SK-N-SH (cell line): Measurements from ENCODE around the gene SLC35B3. TPM values are rescaled to one million over a fixed set of nuclear protein-coding genes. Genes with fewer than 3 reads are reported as not detected.
"Not testable (repeated sequence)": the region's sequence is repeated elsewhere in the genome, so short reads cannot be mapped to it uniquely, and the experiment has no call there.

ENCODE experiments used
- CTCF ChIA-PET: fragments of 300-600, 350-600 bp; formaldehyde crosslinking; extraction: SDS; loops from one replicate; lab custom pipeline; 2021; lab: Yijun Ruan, JAX
- POLR2A ChIA-PET: fragments of 350-600 bp; sonication (Branson Sonifier 250); formaldehyde crosslinking; extraction: SDS; loops from one replicate; lab custom pipeline; 2020; ENCODE audit warnings: antibody characterized with exemption, inconsistent platforms; lab: Yijun Ruan, JAX
- DNase-seq: peaks from one replicate; pipeline ENCODE4 v3.0.0; 2012
- H2AFZ ChIP-seq: fragments of 200-600 bp; sonication (generic); 2 replicates; pipeline ENCODE4 v1.8.1; 2016; ENCODE audit warnings: antibody characterized with exemption, mild to moderate bottlenecking, low read depth
- H3F3A ChIP-seq: fragments of 200-600 bp; sonication (generic); replicated peaks from 2 replicates; pipeline ENCODE3; 2016; ENCODE audit warnings: antibody characterized with exemption, mild to moderate bottlenecking; ENCODE audit not compliant: insufficient read depth
- H3K27ac ChIP-seq, 2 experiments: fragments of 200-500 bp in 1 of 2; fragments of 200-600 bp in 1 of 2; sonication (Bioruptor generic) in 1 of 2; sonication (generic), shearing (Covaris generic) in 1 of 2; 2 replicates each; pipeline versions ENCODE4 v1.5.1 to v1.6.1; 2014 to 2016; ENCODE audit warnings: low read depth in 2 of 2, inconsistent platforms in 1 of 2, low read length in 1 of 2, mild to moderate bottlenecking in 1 of 2, mixed read lengths in 1 of 2
- H3K27me3 ChIP-seq: fragments of 200-600 bp; sonication (generic), shearing (Covaris generic); 2 replicates; pipeline ENCODE4 v1.6.1; 2016; ENCODE audit warnings: mixed run types; ENCODE audit not compliant: insufficient read depth
- H3K36me3 ChIP-seq, 2 experiments: fragments of 200-500 bp in 1 of 2; fragments of 200-600 bp in 1 of 2; sonication (Bioruptor generic) in 1 of 2; sonication (generic) in 1 of 2; replicated peaks in 1 of 2; 2 replicates each; pipeline versions ENCODE3 to v1.5.1; 2014 to 2016; ENCODE audit warnings: low read length in 1 of 2, mild to moderate bottlenecking in 1 of 2; ENCODE audit not compliant: insufficient read depth in 2 of 2, control insufficient read depth in 1 of 2
- H3K4me1 ChIP-seq, 2 experiments: fragments of 200-500 bp in 1 of 2; fragments of 200-600 bp in 1 of 2; sonication (Bioruptor generic) in 1 of 2; sonication (generic), shearing (Covaris generic) in 1 of 2; 2 replicates each; pipeline versions ENCODE4 v1.5.1 to v1.6.1; 2014 to 2016; ENCODE audit warnings: low read depth in 1 of 2, low read length in 1 of 2, mixed run types in 1 of 2; ENCODE audit not compliant: insufficient read depth in 2 of 2, control insufficient read depth in 1 of 2
- H3K4me2 ChIP-seq: fragments of 200-600 bp; sonication (generic), shearing (Covaris generic); 2 replicates; pipeline ENCODE4 v1.6.1; 2017; ENCODE audit warnings: mixed run types
- H3K4me3 ChIP-seq, 2 experiments: fragments of 200-500 bp in 1 of 2; fragments of 200-600 bp in 1 of 2; sonication (Bioruptor generic) in 1 of 2; sonication (generic), shearing (Covaris generic) in 1 of 2; 2 replicates each; pipeline versions ENCODE4 v1.5.1 to v1.8.1; 2014 to 2016; ENCODE audit warnings: low read depth in 2 of 2, inconsistent platforms in 1 of 2, low read length in 1 of 2, mild to moderate bottlenecking in 1 of 2, mixed read lengths in 1 of 2, moderate library complexity in 1 of 2
- H3K79me2 ChIP-seq: fragments of 200-600 bp; sonication (generic); 2 replicates; pipeline ENCODE4 v1.8.1; 2017; ENCODE audit warnings: mild to moderate bottlenecking; ENCODE audit not compliant: insufficient read depth
- H3K9ac ChIP-seq: fragments of 200-600 bp; sonication (generic); 2 replicates; pipeline ENCODE4 v1.6.1; 2017; ENCODE audit warnings: mixed run types
- H3K9me2 ChIP-seq: fragments of 200-600 bp; sonication (generic); 2 replicates; pipeline ENCODE4 v1.6.1; 2017; ENCODE audit warnings: mixed run types
- H3K9me3 ChIP-seq: fragments of 200-600 bp; sonication (generic); 2 replicates; pipeline ENCODE4 v1.6.1; 2017; ENCODE audit warnings: mixed run types, mild to moderate bottlenecking, moderate library complexity
- H4K20me1 ChIP-seq: fragments of 200-600 bp; sonication (generic); 2 replicates; pipeline ENCODE4 v1.6.1; 2017; ENCODE audit warnings: mild to moderate bottlenecking, mixed run types; ENCODE audit not compliant: insufficient read depth
- EP300 ChIP-seq, 2 experiments: IDR thresholded peaks; 2 replicates each; pipeline versions ENCODE4 v1.4.0 to v1.6.1; 2012; ENCODE audit warnings: borderline replicate concordance in 1 of 2, low read depth in 1 of 2, low read length in 1 of 2
- EZH2phosphoT487 ChIP-seq: fragments of 200-600 bp; sonication (generic); IDR thresholded peaks from 2 replicates; pipeline ENCODE4 v1.6.1; 2017; ENCODE audit warnings: low read depth, mixed run types, mild to moderate bottlenecking, antibody characterized with exemption, moderate library complexity, borderline replicate concordance
- FOXM1 ChIP-seq: IDR thresholded peaks from 2 replicates; pipeline ENCODE4 v1.4.0; 2012; ENCODE audit warnings: low read depth, mild to moderate bottlenecking
- JUND ChIP-seq: IDR thresholded peaks from 2 replicates; pipeline ENCODE4 v1.4.0; 2012
- MEF2A ChIP-seq: IDR thresholded peaks from 2 replicates; pipeline ENCODE4 v1.4.0; 2012; ENCODE audit warnings: low read depth, borderline replicate concordance
- MXI1 ChIP-seq: IDR thresholded peaks from 2 replicates; pipeline ENCODE4 v1.6.1; 2012; ENCODE audit warnings: mild to moderate bottlenecking, low read depth, low read length, improper control_type of control experiment
- RAD21 ChIP-seq: IDR thresholded peaks from 2 replicates; pipeline ENCODE4 v1.6.1; 2012; ENCODE audit warnings: mild to moderate bottlenecking, low read length
- RCOR1 ChIP-seq: fragments of 150-350 bp; IDR thresholded peaks from 2 replicates; pipeline ENCODE4 v1.6.1; 2017; ENCODE audit warnings: antibody characterized with exemption, low read length
- SIN3A ChIP-seq: IDR thresholded peaks from 2 replicates; pipeline ENCODE4 v1.6.1; 2012; ENCODE audit warnings: low read depth, mild to moderate bottlenecking, low read length, moderate library complexity, borderline replicate concordance
- TAF1 ChIP-seq: IDR thresholded peaks from 2 replicates; pipeline ENCODE4 v1.6.1; 2012; ENCODE audit warnings: low read depth, mild to moderate bottlenecking, low read length, moderate library complexity, borderline replicate concordance
- YY1 ChIP-seq: IDR thresholded peaks from 2 replicates; pipeline ENCODE4 v1.4.0; 2012; ENCODE audit warnings: low read depth, mild to moderate bottlenecking
- WGBS: methylation state at CpG from one replicate; pipeline ENCODE4 v1.1.6; 2017; ENCODE audit warnings: low lambda C conversion rate; 5-methylcytosine and 5-hydroxymethylcytosine counted together
- polyA plus RNA-seq, 3 experiments: library from polyadenylated mRNA; depleted of rRNA; stranded (reverse); fragments of >200 nt; gene quantifications; 2 replicates each; pipeline ENCODE4 v1.2.3, GENCODE V29; 2012
- TF ChIP-seq, protein P1 (sequence below): IDR thresholded peaks from 2 replicates; pipeline ENCODE4 v1.6.1; 2012; ENCODE audit warnings: mild to moderate bottlenecking, low read depth, low read length, moderate library complexity
- TF ChIP-seq, protein P2 (sequence below): fragments of 150-350 bp; IDR thresholded peaks from 2 replicates; pipeline ENCODE4 v1.6.1; 2016; ENCODE audit warnings: mild to moderate bottlenecking, low read depth, low read length
- TF ChIP-seq, protein P3 (sequence below): IDR thresholded peaks from 2 replicates; pipeline ENCODE4 v1.4.0; 2012; ENCODE audit warnings: low read depth
- TF ChIP-seq, protein P4 (sequence below): IDR thresholded peaks from 2 replicates; pipeline ENCODE4 v1.4.0; 2012; ENCODE audit warnings: low read depth, borderline replicate concordance
- TF ChIP-seq, protein P5 (sequence below): IDR thresholded peaks from 2 replicates; pipeline ENCODE4 v1.4.0; 2012; ENCODE audit warnings: low read depth, borderline replicate concordance

SLC35B3 gene
- polyA plus RNA-seq, 1 of the 3 experiments (the other 2 are of a cell fraction): 11.0 TPM

DNA sequence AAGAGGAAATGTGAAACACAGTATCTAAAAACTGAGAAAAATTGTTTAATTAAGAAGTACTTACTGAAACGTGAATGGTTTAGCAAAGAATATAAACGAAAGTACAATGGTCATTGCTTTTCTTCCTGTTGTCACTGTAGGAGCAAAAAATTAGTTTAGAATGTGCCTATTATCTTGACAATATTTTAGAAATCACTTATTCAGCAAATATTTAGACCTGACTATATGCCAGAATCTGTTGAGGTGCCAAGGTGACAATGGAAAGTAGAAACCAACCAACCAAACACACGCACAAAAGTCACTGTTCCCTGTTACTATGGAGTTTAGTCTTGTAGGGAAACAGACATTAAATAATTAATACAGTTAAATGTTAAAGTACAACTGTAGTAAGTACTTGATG is 20.5 kb downstream of the SLC35B3 start:
- no peak for DNase-seq
- no peaks in the 10 kb centered on the region for H3K4me1 ChIP-seq
- 98% methylated on average over 3 of the region's 3 CpGs for WGBS
- H3K4me2 ChIP-seq: no peak overlapping the region
- no peak for TF ChIP-seq JUND
- TF ChIP-seq YY1: no peak
- TF ChIP-seq EZH2phosphoT487: no peak
- TF ChIP-seq SIN3A: no peak
- TF ChIP-seq, protein P1, sequence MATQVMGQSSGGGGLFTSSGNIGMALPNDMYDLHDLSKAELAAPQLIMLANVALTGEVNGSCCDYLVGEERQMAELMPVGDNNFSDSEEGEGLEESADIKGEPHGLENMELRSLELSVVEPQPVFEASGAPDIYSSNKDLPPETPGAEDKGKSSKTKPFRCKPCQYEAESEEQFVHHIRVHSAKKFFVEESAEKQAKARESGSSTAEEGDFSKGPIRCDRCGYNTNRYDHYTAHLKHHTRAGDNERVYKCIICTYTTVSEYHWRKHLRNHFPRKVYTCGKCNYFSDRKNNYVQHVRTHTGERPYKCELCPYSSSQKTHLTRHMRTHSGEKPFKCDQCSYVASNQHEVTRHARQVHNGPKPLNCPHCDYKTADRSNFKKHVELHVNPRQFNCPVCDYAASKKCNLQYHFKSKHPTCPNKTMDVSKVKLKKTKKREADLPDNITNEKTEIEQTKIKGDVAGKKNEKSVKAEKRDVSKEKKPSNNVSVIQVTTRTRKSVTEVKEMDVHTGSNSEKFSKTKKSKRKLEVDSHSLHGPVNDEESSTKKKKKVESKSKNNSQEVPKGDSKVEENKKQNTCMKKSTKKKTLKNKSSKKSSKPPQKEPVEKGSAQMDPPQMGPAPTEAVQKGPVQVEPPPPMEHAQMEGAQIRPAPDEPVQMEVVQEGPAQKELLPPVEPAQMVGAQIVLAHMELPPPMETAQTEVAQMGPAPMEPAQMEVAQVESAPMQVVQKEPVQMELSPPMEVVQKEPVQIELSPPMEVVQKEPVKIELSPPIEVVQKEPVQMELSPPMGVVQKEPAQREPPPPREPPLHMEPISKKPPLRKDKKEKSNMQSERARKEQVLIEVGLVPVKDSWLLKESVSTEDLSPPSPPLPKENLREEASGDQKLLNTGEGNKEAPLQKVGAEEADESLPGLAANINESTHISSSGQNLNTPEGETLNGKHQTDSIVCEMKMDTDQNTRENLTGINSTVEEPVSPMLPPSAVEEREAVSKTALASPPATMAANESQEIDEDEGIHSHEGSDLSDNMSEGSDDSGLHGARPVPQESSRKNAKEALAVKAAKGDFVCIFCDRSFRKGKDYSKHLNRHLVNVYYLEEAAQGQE: no peak
- TF ChIP-seq MEF2A: no peak
- no peak for TF ChIP-seq FOXM1
- TF ChIP-seq, protein P2, sequence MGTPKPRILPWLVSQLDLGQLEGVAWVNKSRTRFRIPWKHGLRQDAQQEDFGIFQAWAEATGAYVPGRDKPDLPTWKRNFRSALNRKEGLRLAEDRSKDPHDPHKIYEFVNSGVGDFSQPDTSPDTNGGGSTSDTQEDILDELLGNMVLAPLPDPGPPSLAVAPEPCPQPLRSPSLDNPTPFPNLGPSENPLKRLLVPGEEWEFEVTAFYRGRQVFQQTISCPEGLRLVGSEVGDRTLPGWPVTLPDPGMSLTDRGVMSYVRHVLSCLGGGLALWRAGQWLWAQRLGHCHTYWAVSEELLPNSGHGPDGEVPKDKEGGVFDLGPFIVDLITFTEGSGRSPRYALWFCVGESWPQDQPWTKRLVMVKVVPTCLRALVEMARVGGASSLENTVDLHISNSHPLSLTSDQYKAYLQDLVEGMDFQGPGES: no peak
- TF ChIP-seq, protein P3, sequence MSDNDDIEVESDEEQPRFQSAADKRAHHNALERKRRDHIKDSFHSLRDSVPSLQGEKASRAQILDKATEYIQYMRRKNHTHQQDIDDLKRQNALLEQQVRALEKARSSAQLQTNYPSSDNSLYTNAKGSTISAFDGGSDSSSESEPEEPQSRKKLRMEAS: no peak
- no peak for TF ChIP-seq RCOR1
- no peak for TF ChIP-seq TAF1
- TF ChIP-seq EP300 (IDR thresholded peaks at IDR 0.05; ENCODE audit: borderline replicate concordance in 1 of 2, low read depth in 1 of 2, low read length in 1 of 2): no peak
- TF ChIP-seq, protein P4, sequence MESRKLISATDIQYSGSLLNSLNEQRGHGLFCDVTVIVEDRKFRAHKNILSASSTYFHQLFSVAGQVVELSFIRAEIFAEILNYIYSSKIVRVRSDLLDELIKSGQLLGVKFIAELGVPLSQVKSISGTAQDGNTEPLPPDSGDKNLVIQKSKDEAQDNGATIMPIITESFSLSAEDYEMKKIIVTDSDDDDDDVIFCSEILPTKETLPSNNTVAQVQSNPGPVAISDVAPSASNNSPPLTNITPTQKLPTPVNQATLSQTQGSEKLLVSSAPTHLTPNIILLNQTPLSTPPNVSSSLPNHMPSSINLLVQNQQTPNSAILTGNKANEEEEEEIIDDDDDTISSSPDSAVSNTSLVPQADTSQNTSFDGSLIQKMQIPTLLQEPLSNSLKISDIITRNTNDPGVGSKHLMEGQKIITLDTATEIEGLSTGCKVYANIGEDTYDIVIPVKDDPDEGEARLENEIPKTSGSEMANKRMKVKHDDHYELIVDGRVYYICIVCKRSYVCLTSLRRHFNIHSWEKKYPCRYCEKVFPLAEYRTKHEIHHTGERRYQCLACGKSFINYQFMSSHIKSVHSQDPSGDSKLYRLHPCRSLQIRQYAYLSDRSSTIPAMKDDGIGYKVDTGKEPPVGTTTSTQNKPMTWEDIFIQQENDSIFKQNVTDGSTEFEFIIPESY: no peak
- no peak for TF ChIP-seq RAD21
- no peak for TF ChIP-seq MXI1
- TF ChIP-seq, protein P5, sequence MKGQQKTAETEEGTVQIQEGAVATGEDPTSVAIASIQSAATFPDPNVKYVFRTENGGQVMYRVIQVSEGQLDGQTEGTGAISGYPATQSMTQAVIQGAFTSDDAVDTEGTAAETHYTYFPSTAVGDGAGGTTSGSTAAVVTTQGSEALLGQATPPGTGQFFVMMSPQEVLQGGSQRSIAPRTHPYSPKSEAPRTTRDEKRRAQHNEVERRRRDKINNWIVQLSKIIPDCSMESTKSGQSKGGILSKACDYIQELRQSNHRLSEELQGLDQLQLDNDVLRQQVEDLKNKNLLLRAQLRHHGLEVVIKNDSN: no peak
- no peaks in the 10 kb centered on the region for H3K9me2 ChIP-seq
- H3K4me3 ChIP-seq: no peak overlapping the region
- H3F3A ChIP-seq: no peaks in the 10 kb centered on the region
- H3K9me3 ChIP-seq: no peaks in the 10 kb centered on the region
- H3K36me3 ChIP-seq: peaks cover 79 to 92% of the 10 kb centered on the region in 2 experiments
- H3K27me3 ChIP-seq: no peaks in the 10 kb centered on the region
- ChIA-PET CTCF (no interaction called here), POLR2A (no interaction called here)
- H3K27ac ChIP-seq: no peak overlapping the region
- H3K79me2 ChIP-seq: no peaks in the 10 kb centered on the region
- no peak overlapping the region for H3K9ac ChIP-seq
- H4K20me1 ChIP-seq: no peaks in the 10 kb centered on the region
- no peak overlapping the region for H2AFZ ChIP-seq

DNA sequence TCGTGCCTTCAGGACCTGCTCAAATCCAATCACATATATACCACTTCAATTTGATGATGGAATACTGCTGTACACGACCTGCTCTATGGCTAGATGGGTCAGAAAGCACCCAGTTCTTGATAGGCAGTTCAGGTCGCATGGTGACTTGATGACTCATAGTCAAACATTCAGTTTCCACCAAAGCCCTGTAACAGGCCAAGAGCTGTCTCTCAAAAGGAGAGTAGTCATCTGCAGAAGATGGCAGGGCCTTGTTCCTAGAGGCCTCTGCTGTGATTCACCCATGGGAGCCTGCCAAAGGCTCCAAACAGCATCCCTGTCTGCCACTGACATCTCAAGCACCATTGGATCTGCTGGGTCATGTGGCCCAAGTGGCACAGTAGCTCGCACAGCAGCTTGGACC is 29.4 kb downstream of the SLC35B3 start:
- H3K36me3 ChIP-seq, H3K4me3 ChIP-seq, H3K79me2 ChIP-seq, CTCF ChIA-PET, H3K9ac ChIP-seq, H3K4me1 ChIP-seq, H3K27ac ChIP-seq, DNase-seq, H3K9me2 ChIP-seq, H3K4me2 ChIP-seq, H3K9me3 ChIP-seq, H3K27me3 ChIP-seq, H3F3A ChIP-seq, H2AFZ ChIP-seq, POLR2A ChIA-PET, H4K20me1 ChIP-seq: not testable (repeated sequence)
- WGBS: 48% methylated on average over 3 of the region's 4 CpGs
